DOHH2 (cell line): ENCODE results near the gene CCDC15.
A peak's percentile ranks its signal among the peaks of the same experiment; 100 is the strongest.
"Not testable (repeated sequence)": the region's sequence is repeated elsewhere in the genome, so short reads cannot be mapped to it uniquely, and the experiment has no call there.

ENCODE experiments used
- H3F3A ChIP-seq: fragments of 200-600 bp; sonication (generic), shearing (Covaris generic); 2 replicates; pipeline ENCODE4 v1.6.0; 2016; ENCODE audit warnings: antibody characterized with exemption, mild to moderate bottlenecking; ENCODE audit not compliant: control insufficient read depth, insufficient read depth
- H3K27ac ChIP-seq: fragments of 200-600 bp; sonication (generic); 2 replicates; pipeline ENCODE4 v1.5.1; 2014; ENCODE audit warnings: low read depth, mild to moderate bottlenecking, low read length, moderate library complexity
- H3K27me3 ChIP-seq: fragments of 200-600 bp; sonication (generic); 2 replicates; pipeline ENCODE4 v1.6.1; 2014; ENCODE audit warnings: mild to moderate bottlenecking, low read length, mixed read lengths; ENCODE audit not compliant: control insufficient read depth
- H3K36me3 ChIP-seq: fragments of 200-600 bp; sonication (generic); 2 replicates; pipeline ENCODE4 v1.6.1; 2014; ENCODE audit warnings: mild to moderate bottlenecking, low read length, moderate library complexity, mixed read lengths; ENCODE audit not compliant: control insufficient read depth
- H3K4me1 ChIP-seq: fragments of 200-600 bp; sonication (generic); 2 replicates; pipeline ENCODE4 v1.6.1; 2014; ENCODE audit warnings: mild to moderate bottlenecking, low read length, mixed read lengths; ENCODE audit not compliant: control insufficient read depth
- H3K4me2 ChIP-seq: fragments of 200-600 bp; sonication (generic); 2 replicates; pipeline ENCODE4 v1.6.0; 2014; ENCODE audit warnings: mild to moderate bottlenecking, low read length, moderate library complexity
- H3K4me3 ChIP-seq: fragments of 200-600 bp; sonication (generic); 2 replicates; pipeline ENCODE4 v1.5.1; 2014; ENCODE audit warnings: mild to moderate bottlenecking, low read length, mixed read lengths
- H3K79me2 ChIP-seq: fragments of 200-600 bp; sonication (generic); 2 replicates; pipeline ENCODE4 v1.6.1; 2014; ENCODE audit warnings: mild to moderate bottlenecking, low read length, mixed read lengths; ENCODE audit not compliant: control insufficient read depth
- H3K9me2 ChIP-seq: fragments of 200-600 bp; sonication (generic); replicated peaks from 2 replicates; pipeline ENCODE4 v1.6.1; 2014; ENCODE audit warnings: mild to moderate bottlenecking, low read length, mixed read lengths; ENCODE audit not compliant: control insufficient read depth
- H3K9me3 ChIP-seq: fragments of 200-600 bp; sonication (generic); 2 replicates; pipeline ENCODE4 v1.6.1; 2014; ENCODE audit warnings: antibody characterized with exemption, low read length, mixed read lengths; ENCODE audit not compliant: control insufficient read depth, insufficient read depth
- H4K20me1 ChIP-seq: fragments of 200-600 bp; sonication (generic); 2 replicates; pipeline ENCODE4 v1.6.0; 2014; ENCODE audit warnings: low read depth, mild to moderate bottlenecking, antibody characterized with exemption, low read length, moderate library complexity; ENCODE audit not compliant: control insufficient read depth, insufficient read depth
- EZH2phosphoT487 ChIP-seq: fragments of 200-600 bp; sonication (generic); IDR thresholded peaks from 2 replicates; pipeline ENCODE4 v1.6.1; 2017; ENCODE audit warnings: borderline replicate concordance, mild to moderate bottlenecking, antibody characterized with exemption, low read length, moderate library complexity, mixed read lengths
- TF ChIP-seq, protein P1 (sequence below): fragments of 200-600 bp; sonication (generic); IDR thresholded peaks from one replicate; pipeline ENCODE4 v1.5.1; 2014; ENCODE audit warnings: antibody characterized with exemption, mild to moderate bottlenecking, low read depth, low read length; ENCODE audit not compliant: poor library complexity, severe bottlenecking

The CCDC15 gene

DNA sequence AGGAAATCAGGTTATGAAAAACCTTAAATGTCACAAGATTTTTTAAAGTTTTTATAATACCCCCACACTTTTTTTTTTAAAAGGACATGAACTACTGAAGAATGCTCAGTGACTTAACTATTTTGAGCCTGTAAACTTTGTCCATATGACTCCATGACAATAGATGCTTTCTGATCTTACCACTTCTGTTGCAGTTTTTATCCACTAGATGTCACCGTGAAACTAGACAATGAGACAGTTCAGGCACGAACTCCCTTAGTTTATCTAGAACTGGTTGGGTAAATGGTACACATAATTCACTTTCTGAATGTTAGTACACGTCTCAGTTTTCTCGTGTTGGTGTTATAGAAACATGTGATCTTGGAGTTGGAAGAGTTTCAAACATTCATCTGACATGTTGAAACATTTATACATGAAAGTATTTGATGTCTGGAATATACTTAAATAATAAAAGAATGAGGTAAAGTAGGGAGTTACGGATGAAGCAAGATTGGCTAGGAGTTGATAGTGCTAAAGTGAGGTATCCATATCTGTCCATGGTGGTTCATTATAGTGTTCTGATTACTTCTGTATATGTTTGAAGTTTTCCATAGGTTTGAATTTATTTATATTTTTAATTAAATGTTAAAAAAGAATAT lies 8.1 kb downstream of the CCDC15 start:
- Histone ChIP-seq H3K4me2 (no peak overlapping the region), H3K79me2 (no peaks in the 10 kb centered on the region), H3K27me3 (no peaks in the 10 kb centered on the region), H3K4me1 (no peaks in the 10 kb centered on the region), H3K4me3 (no peak overlapping the region), H3K27ac (no peak overlapping the region), H3K36me3 (no peaks in the 10 kb centered on the region), H4K20me1 (no peaks in the 10 kb centered on the region), H3F3A (no peaks in the 10 kb centered on the region), H3K9me2 (no peaks in the 10 kb centered on the region), H3K9me3 (no peaks in the 10 kb centered on the region)
- TF ChIP-seq EZH2phosphoT487, result no peak
- TF ChIP-seq, protein P1, sequence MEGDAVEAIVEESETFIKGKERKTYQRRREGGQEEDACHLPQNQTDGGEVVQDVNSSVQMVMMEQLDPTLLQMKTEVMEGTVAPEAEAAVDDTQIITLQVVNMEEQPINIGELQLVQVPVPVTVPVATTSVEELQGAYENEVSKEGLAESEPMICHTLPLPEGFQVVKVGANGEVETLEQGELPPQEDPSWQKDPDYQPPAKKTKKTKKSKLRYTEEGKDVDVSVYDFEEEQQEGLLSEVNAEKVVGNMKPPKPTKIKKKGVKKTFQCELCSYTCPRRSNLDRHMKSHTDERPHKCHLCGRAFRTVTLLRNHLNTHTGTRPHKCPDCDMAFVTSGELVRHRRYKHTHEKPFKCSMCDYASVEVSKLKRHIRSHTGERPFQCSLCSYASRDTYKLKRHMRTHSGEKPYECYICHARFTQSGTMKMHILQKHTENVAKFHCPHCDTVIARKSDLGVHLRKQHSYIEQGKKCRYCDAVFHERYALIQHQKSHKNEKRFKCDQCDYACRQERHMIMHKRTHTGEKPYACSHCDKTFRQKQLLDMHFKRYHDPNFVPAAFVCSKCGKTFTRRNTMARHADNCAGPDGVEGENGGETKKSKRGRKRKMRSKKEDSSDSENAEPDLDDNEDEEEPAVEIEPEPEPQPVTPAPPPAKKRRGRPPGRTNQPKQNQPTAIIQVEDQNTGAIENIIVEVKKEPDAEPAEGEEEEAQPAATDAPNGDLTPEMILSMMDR, result peak; percentile 71

DNA sequence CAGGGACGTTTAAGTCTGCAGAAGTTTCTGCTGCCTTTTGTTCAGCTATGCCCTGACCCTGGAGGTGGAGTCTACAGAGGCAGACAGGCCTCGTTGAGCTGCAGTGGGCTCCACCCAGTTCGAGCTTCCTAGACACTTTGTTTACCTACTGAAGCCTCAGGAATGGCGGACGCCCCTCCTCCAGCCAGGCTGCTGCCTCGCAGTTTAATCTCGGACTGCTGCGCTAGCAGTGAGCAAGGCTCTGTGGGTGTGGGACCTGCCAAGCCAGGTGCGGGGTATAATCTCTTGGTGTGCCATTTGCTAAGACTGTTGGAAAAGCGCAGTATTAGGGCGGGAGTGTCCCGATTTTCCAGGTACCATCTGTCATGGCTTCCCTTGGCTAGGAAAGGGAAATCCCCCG lies 14.2 kb downstream of the CCDC15 start:
- not testable (repeated sequence) for H3K4me1 ChIP-seq, H3K4me3 ChIP-seq, H3K9me3 ChIP-seq

DNA sequence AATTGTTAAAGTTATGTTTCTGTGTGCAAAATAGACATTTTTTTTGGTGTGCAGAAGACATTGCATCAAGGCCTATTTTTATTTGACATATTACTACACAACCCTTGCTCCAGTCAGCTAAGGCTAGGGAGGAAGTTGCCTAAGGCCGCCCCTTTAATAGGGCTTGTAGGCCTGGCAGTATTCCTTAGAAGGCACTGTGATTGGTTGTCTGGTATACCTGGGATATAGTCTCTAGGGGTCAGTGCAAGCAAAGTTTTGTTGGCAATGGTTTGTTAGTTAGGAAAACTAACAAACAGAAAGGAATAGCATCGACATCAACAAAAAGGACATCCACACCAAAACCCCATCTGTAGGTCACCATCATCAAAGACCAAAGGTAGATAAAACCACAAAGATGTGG lies 16.9 kb downstream of the CCDC15 start:
- Histone ChIP-seq H3K4me2 (no peak overlapping the region), H3K27me3 (no peaks in the 10 kb centered on the region), H3K9me3 (no peaks in the 10 kb centered on the region), H3K27ac (no peak overlapping the region), H3K4me3 (no peak overlapping the region), H4K20me1 (no peaks in the 10 kb centered on the region), H3K4me1 (no peaks in the 10 kb centered on the region), H3K79me2 (no peaks in the 10 kb centered on the region), H3F3A (no peaks in the 10 kb centered on the region), H3K9me2 (no peaks in the 10 kb centered on the region), H3K36me3 (no peaks in the 10 kb centered on the region)
- TF ChIP-seq, protein P1, result no peak
- TF ChIP-seq EZH2phosphoT487, result no peak

More for the DNA sequence above, 14.2 kb downstream of the CCDC15 start:
- not testable (repeated sequence) for H3K79me2 ChIP-seq, H3F3A ChIP-seq, H3K36me3 ChIP-seq, H4K20me1 ChIP-seq, H3K27me3 ChIP-seq, H3K9me2 ChIP-seq, H3K4me2 ChIP-seq, H3K27ac ChIP-seq

DNA sequence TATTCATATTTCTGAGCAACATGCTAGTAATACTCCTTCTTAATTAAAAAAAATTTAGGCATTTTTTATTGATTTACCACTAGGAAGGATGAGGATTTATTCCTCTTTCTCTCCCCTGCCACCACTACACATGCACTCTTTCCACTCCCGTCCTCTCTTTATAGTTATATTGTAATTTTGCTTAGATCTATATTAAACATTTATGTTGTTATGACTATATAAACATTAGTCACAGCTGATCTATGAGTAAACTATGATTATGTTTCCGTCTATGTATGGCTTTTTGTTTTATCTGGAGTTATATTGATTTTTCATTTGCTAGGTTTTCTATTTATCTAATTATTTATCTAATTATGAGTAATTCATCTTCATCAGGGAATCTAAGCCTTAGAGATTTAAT lies 17.8 kb downstream of the CCDC15 start:
- Histone ChIP-seq H3F3A (no peaks in the 10 kb centered on the region), H3K79me2 (no peaks in the 10 kb centered on the region), H3K4me2 (no peak overlapping the region), H3K4me1 (no peaks in the 10 kb centered on the region), H3K36me3 (no peaks in the 10 kb centered on the region), H3K27ac (no peak overlapping the region), H3K27me3 (no peaks in the 10 kb centered on the region), H3K4me3 (no peak overlapping the region), H3K9me3 (no peaks in the 10 kb centered on the region), H4K20me1 (no peaks in the 10 kb centered on the region), H3K9me2 (no peaks in the 10 kb centered on the region)
- TF ChIP-seq, protein P1, result no peak
- no peak for TF ChIP-seq EZH2phosphoT487
